ENCODE results near the gene ZHX3.

ZHX3 gene

GRCh38 chr20:41155261-41155660 is 162.3 kb downstream of the ZHX3 start:
- DNase-seq (ENCODE audit: low read depth in 2 of 2, low spot score in 1 of 2): no peak

DNA sequence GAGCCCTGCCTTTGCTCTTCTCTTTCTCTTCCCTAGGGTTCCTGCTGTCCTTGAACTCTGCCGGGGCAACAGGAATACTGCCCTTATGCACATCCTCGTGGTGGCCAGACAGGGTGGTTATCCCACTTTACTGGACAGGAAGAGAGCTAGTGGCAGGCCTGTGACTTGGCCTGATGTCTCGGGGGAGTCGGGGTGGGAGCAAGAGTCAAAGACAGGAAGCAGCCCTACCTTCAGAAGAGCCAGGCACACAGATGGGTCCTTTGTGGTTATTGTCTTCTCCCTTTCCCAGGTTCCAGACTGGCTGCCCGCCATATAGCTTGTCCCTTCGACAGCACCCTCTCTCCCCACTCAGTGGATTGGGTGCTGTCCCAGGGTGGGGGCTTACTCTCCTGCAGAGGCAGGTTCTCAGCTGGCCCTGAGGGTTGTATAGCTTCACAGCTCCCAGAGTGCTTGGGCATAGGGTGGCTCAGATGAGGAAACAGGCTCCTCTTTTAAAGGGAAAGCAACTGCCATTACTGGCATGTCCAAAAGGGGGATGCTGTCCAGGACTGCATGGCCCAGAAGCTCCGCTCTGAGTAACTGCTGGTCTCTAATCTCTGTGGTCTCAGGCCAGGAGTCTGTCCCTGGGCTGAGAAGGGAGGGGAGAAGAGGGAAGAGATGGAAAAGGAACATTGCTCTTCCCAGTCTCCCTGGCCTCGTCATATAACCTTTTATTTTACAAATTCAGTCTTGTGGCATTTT is 162.9 kb downstream of the ZHX3 start:
- no peak for DNase-seq (ENCODE audit: low read depth in 2 of 2, low spot score in 1 of 2)

- no peak for DNase-seq (ENCODE audit: low read depth in 2 of 2, low spot score in 1 of 2)
Measured at GRCh38 chr20:41152108-41152757, 165.3 kb downstream of the ZHX3 start.

DNA sequence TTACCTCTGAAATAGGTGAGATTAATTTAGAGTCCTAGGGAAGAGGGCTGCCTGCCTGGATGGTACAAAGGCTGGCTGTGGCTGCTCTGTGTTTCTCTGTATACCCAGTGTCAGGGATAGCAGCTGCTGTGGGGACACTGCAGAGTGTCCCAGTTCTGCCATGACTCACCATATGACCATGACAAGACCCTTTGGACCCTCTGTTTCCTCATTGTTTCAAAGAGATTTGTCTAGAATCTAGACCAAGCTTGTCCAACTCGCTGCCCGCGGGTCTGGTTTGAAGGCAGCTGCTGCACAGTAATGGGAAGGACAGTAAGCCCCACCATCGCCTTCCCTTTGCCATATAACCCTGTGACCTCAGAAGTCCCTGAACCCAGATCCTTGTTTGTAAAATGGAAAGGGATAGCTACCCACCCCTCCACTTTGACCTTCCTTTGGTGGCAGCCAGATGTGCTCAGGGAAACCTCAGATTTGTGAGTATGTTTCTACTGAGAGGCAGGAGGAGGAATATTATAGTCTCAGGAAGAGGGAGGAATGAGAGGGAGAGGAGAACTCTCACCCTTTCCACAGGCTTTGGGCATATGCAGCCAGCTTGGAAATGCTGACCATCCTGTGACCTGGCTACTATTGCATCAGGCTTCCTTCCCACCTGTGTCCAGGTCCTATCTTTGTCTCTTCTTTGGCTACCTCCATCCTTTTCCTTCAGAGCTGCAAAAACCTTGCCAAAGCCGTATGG is 166.2 kb downstream of the ZHX3 start:
- no peak for DNase-seq (ENCODE audit: low read depth in 2 of 2, low spot score in 1 of 2)

GRCh38 chr20:41150664-41151063 is 166.9 kb downstream of the ZHX3 start:
- DNase-seq (ENCODE audit: low read depth in 2 of 2, low spot score in 1 of 2): no peak

GRCh38 chr20:41148942-41149341 is 168.6 kb downstream of the ZHX3 start:
- no peak for DNase-seq (ENCODE audit: low read depth in 2 of 2, low spot score in 1 of 2)

- no peak for DNase-seq (ENCODE audit: low read depth in 2 of 2, low spot score in 1 of 2)
Measured at GRCh38 chr20:41147767-41148191, 169.8 kb downstream of the ZHX3 start.

DNA sequence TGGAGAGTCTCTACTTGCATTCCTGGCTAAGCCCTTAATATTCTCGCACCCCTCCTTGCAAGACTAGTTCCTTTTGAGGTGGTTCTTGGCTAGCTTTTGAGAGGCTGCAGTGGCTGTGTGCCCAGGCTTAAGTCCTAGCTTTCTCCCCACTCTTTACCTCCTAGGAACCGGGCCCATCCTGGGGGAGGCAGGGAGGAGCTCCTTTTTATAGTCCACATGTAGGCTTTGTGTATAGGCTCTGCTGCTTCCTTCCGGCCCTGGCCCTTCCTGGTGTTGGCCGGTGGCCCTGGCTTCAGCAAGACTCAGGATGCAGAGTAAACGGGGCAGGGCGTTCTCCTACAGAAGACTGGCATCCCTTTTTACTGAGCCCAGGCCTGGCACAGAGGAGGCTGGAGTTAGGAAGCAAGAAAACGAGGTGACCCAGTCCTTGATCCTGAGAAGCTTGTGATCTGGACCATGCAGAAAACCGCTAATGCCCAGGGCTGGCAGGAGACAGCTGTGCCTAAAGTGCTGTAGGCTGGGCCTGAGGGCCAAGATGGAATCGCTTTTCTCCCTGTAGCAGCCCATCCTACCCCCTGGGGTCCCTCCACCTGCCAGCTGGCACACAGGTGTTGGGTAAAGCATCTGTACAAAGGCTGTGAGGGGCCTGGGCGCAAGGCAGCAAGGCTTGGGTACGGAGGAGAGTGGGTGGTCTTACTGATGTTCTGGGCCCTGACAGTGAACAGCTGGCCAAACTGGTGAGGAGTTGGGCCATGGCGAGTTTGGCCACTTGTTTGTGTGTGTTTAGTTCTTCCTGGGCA is 171.5 kb downstream of the ZHX3 start:
- no peak for DNase-seq (ENCODE audit: low read depth in 2 of 2, low spot score in 1 of 2)

DNA sequence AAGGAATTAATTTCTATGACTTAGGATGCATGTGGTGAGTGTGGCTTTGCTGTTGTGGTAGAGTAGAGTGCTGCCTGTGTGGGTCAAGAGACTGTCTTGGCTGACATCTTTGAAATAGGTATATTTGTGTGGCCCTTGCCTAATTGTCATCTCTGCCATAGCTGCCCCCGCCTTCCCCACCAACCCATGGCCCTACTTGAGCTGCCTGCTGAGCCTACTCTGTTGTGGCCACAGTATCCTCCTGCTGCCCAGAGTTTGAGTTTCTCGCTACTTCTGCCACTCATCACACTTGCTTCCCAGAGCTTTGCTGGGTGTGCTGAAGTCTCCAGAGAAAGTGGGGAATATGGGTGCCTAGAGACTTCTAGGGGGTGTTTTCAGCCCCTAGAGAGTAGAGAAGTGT is 172.2 kb downstream of the ZHX3 start:
- DNase-seq (ENCODE audit: low read depth in 2 of 2, low spot score in 1 of 2): no peak

GRCh38 chr20:41143354-41143753 is 174.2 kb downstream of the ZHX3 start:
- no peak for DNase-seq (ENCODE audit: low read depth in 2 of 2, low spot score in 1 of 2)

DNA sequence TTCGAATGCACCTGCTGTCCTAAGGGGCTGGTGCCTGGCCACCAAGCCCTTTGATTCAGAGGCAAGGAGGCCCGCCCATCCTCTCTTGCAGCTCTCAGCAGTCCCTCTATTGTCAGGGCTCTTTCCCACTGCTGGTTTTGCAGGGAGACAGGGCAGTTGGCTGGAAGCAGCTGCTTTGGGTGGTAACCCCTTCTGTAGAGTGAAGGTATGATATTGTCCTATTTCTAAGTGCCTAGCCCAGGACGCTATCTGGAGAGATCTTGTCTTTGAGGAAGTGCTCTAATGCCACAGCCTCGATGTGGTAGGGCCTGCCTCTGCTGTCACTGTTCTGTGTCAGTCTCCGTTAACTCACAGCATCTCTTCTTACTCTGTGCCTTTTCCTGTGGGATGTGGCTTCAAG is 174.6 kb downstream of the ZHX3 start:
- DNase-seq (ENCODE audit: low read depth in 2 of 2, low spot score in 1 of 2): no peak

GRCh38 chr20:41142245-41142644 is 175.3 kb downstream of the ZHX3 start:
- DNase-seq (ENCODE audit: low read depth in 2 of 2, low spot score in 1 of 2): no peak

GRCh38 chr20:41141153-41141815 is 176.2 kb downstream of the ZHX3 start:
- no peak for DNase-seq (ENCODE audit: low read depth in 2 of 2, low spot score in 1 of 2)

DNA sequence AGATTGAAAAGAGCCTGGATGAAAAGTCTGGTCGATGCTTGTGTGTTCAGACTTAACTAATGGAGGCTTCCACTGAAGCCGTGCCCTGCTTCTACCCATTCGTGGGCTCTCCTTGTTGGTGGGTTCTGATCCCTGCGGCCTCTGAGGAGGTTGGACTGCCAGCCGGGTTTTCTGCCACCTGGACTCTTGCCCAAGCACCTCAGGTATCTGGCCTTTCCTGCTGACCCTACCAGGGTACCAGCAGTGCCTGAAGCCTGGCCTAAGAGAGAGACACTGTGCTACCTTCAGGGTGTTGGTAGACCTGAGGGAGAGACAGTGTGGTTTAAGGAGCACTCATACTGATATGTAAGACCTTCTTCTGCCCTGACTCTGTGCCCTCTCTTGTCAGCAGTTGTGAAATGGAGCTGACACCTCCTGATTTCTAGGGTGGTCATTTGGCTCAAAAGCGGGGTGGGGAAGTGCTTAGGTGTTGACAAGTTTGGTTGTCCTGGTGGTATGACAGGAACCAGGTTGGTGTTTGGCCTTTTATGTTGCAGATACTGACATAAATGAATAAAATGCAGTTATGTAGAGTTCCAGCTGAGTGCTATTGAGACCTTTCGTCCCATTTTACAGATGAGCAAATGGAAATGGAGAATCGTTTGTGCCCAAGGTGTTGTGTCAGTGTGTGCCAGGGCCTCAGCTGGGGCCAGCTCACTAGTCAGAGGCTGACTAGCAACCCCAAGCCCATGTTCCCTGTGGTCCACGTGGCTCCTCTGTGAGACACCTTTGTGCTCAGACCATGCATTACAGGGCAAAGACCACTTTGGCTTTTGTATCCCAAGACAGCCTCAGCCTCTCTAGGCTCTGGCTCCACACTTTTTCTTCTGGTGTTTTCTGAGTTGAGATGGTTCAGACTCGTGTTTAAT is 177.1 kb downstream of the ZHX3 start:
- DNase-seq (ENCODE audit: low read depth in 2 of 2, low spot score in 1 of 2): no peak

DNA sequence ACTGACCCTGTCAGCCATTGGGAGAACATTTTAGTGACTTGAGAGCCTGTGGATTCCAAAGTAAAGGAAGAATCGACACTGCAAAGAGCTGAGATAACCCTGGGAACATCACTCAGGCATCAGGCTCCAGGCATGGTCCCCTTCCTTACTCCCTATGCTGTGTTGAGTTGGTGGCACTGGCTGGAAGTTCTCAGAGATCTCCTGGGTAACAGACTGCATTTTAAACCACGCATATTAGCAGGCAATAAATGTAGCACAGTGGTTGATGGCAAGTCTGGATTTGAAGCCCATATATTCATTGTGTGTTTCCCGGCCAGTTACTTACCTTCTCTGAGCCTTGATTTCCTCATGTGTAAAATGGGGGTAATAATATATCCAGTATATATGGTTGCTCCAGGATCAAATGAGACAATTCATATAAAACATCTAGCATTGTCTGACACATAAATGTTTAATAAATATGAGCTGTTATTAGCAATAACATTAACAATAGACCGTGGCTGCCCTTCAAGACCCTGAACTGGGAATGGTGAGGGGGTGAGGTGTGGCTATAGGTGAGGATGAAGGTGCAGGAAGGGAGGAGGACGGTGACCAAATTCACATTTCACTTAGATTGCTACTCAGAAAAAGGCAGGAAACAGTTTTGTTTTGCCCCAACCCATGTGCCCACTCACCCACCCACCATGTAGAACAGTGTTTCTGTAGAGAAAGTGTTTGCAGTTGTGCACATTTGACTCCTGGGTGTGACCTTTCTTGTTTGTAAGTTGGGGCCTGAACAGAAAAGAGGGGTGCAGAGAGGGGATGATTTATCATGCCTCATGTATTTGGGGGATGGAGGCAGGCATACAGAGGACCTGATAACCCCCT is 178.1 kb downstream of the ZHX3 start:
- no peak for DNase-seq (ENCODE audit: low read depth in 2 of 2, low spot score in 1 of 2)

DNA sequence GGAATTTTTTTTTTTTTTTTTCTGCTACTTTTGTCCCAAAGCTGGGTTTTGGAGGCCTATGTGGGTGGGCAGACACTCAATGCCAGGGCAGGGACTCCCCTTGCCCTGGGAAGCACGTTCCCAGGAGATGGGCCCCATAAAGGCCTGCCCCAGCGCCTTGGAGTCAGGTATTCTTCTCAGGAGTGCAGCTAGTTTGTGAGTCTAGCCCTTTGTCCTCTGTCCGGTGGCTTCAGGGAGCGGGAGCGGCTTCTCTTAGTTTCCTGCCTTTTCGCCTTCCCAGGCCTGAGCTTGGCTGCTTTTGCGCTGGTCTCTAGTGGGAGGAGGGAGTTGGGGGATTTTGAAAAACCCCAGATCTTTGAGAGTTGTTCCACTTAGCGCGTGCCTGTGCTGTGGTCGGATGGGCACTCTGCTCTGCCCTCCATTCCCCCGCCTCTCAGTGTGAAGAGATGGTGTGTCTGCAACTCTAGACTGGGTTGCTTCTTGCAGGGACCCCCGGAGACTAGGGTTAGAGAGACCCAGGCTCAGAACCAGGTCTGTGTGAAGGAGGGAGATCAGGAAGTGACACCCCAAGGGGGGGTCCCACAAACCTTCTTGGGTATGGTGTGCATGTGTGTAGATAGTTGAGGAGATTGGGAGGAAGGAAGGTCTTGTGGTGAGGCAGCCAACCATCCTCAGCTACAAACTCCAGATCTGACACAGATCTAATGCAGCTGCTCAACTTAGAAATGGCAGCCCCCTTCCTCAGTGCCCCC is 178.9 kb downstream of the ZHX3 start:
- no peak for DNase-seq (ENCODE audit: low read depth in 2 of 2, low spot score in 1 of 2)

DNA sequence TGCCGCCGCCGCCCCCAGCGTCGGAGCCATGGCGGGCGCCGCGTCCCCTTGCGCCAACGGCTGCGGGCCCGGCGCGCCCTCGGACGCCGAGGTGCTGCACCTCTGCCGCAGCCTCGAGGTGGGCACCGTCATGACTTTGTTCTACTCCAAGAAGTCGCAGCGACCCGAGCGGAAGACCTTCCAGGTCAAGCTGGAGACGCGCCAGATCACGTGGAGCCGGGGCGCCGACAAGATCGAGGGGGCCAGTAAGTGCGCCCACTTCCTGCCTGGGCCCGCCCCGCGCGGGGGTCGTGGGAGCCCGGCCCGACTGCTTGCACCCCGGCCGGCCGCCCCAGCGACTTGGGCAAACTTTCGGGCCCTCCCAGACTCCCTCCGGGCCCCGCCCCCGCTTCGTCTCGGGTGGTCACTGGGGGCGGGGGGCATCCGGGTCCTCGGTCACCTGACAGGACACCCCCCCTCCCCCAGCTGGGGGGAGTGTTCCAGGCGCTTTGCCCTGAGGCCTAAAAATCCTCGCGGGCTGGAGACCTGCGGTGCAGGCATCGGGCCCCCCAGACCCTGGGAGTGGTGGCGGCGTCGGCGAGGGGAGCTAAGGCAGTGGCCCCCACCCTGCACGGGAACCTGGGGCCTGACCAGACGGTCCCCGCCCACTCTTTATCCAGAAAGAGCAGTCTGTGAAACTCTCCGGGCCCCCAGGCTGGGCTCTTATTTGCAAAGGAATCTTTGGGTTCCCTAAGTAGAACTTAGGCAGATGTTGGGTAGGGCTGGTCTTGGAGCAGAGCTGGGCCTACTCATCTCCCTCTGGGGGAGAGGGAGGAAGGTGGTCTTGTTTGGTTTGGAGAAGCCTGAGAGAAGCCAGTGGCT is 179.7 kb downstream of the ZHX3 start:
- peak in 1 of 2 donors; percentile 36 for DNase-seq (ENCODE audit: low read depth in 2 of 2, low spot score in 1 of 2)
